H1 (cell line): Measurements from ENCODE around the gene TMEM25. TPM values are rescaled to one million over a fixed set of nuclear protein-coding genes. Genes with fewer than 3 reads are reported as not detected.

ENCODE experiments used
- CTCF ChIA-PET: fragments of 300-600 bp; sonication (Branson Sonifier 250); formaldehyde crosslinking; loops from one replicate; lab custom pipeline; 2021; ENCODE audit not compliant: partially characterized antibody; lab: Charles Lee
- POLR2A ChIA-PET: fragments of 300-600 bp; sonication (Branson Sonifier 250); formaldehyde crosslinking; loops from one replicate; lab custom pipeline; 2021; ENCODE audit warnings: inconsistent platforms; ENCODE audit not compliant: partially characterized antibody; lab: Charles Lee
- DNase-seq, 2 experiments: peaks; one replicate each; pipeline versions ENCODE4 v3.0.0 to v3.0.0-alpha.2; 2010 to 2022; ENCODE audit warnings: low spot score in 2 of 2, low read depth in 1 of 2, mixed read lengths in 1 of 2
- FAIRE-seq: peaks from 2 replicates; lab custom pipeline; 2011; peaks lifted over from hg19 to GRCh38; lab: Jason Lieb, UNC
- H2AFZ ChIP-seq: 2 replicates; pipeline ENCODE4 v1.8.1; 2012; ENCODE audit warnings: low read length, inconsistent platforms
- H2AK5ac ChIP-seq: 2 replicates; pipeline ENCODE4 v1.6.1; 2013; ENCODE audit warnings: low read depth, low read length
- H2BK120ac ChIP-seq: replicated peaks from 2 replicates; pipeline ENCODE3; 2013; ENCODE audit warnings: low read depth, low read length, inconsistent platforms
- H2BK12ac ChIP-seq: 2 replicates; pipeline ENCODE4 v1.6.1; 2013; ENCODE audit warnings: low read depth, low read length
- H2BK15ac ChIP-seq: 2 replicates; pipeline ENCODE4 v1.6.1; 2013; ENCODE audit warnings: low read length
- H2BK20ac ChIP-seq: 2 replicates; pipeline ENCODE4 v1.6.1; 2013; ENCODE audit warnings: low read length
- H2BK5ac ChIP-seq: 2 replicates; pipeline ENCODE4 v1.6.1; 2013; ENCODE audit warnings: low read depth, low read length
- H3K14ac ChIP-seq: 2 replicates; pipeline ENCODE4 v1.6.1; 2013; ENCODE audit warnings: inconsistent platforms; ENCODE audit not compliant: insufficient read length
- H3K18ac ChIP-seq: 2 replicates; pipeline ENCODE4 v1.6.1; 2013; ENCODE audit warnings: low read length; ENCODE audit errors: extremely low read depth
- H3K23ac ChIP-seq: 2 replicates; pipeline ENCODE4 v1.6.1; 2013; ENCODE audit warnings: inconsistent platforms; ENCODE audit not compliant: insufficient read length
- H3K23me2 ChIP-seq: 2 replicates; pipeline ENCODE4 v1.6.1; 2013; ENCODE audit warnings: low read depth, low read length
- H3K27ac ChIP-seq: 2 replicates; pipeline ENCODE4 v1.6.1; 2011; ENCODE audit warnings: low read depth, low read length, inconsistent platforms
- H3K27me3 ChIP-seq, 4 experiments: replicated peaks in 1 of 4; 1 replicate in 1 of 4; 2 replicates in 3 of 4; pipeline versions ENCODE4 v1.6.1 to v1.8.1; 2011 to 2013; ENCODE audit warnings: low read length in 3 of 4, mild to moderate bottlenecking in 3 of 4, inconsistent platforms in 2 of 4, mixed read lengths in 2 of 4, moderate library complexity in 1 of 4; ENCODE audit not compliant: control insufficient read depth in 3 of 4, insufficient read depth in 3 of 4; ENCODE audit errors: extremely low read depth in 1 of 4
- H3K36me3 ChIP-seq, 4 experiments: 2 replicates each; pipeline versions ENCODE4 v1.6.1 to v1.8.1; 2011 to 2013; ENCODE audit warnings: mild to moderate bottlenecking in 4 of 4, low read length in 3 of 4, moderate library complexity in 2 of 4, control low read depth in 1 of 4, inconsistent platforms in 1 of 4; ENCODE audit not compliant: insufficient read depth in 4 of 4, control insufficient read depth in 2 of 4
- H3K4ac ChIP-seq: replicated peaks from 2 replicates; pipeline ENCODE3; 2013; ENCODE audit warnings: low read length, low read depth, mixed read lengths, inconsistent platforms; ENCODE audit not compliant: insufficient read length
- H3K4me1 ChIP-seq, 4 experiments: replicated peaks in 1 of 4; 1 replicate in 1 of 4; 2 replicates in 3 of 4; pipeline versions ENCODE4 v1.6.1 to v1.8.1; 2011 to 2013; ENCODE audit warnings: low read length in 3 of 4, inconsistent platforms in 2 of 4, mixed read lengths in 1 of 4; ENCODE audit not compliant: insufficient read depth in 4 of 4, control insufficient read depth in 3 of 4
- H3K4me2 ChIP-seq, 2 experiments: 2 replicates each; pipeline versions ENCODE4 v1.6.1 to v1.8.1; 2011 to 2013; ENCODE audit warnings: low read depth in 2 of 2, low read length in 2 of 2, control low read depth in 1 of 2, inconsistent platforms in 1 of 2, mild to moderate bottlenecking in 1 of 2; ENCODE audit not compliant: insufficient read depth in 1 of 2
- H3K4me3 ChIP-seq, 4 experiments: fragments of 200-600, 300-600 bp in 1 of 4; sonication (generic), shearing (Covaris generic), sonication (Bioruptor Twin) in 1 of 4; 2 replicates each; pipeline versions ENCODE4 v1.5.1 to v1.8.1; 2011 to 2016; ENCODE audit warnings: low read length in 4 of 4, low read depth in 3 of 4, control low read depth in 2 of 4, inconsistent platforms in 2 of 4, mild to moderate bottlenecking in 2 of 4, mixed read lengths in 1 of 4, moderate library complexity in 1 of 4; ENCODE audit not compliant: insufficient read depth in 2 of 4; ENCODE audit errors: extremely low read depth in 1 of 4
- H3K56ac ChIP-seq: replicated peaks from 2 replicates; pipeline ENCODE3; 2013; ENCODE audit warnings: low read depth, mild to moderate bottlenecking, mixed read lengths, low read length, inconsistent platforms; ENCODE audit not compliant: insufficient read length
- H3K79me1 ChIP-seq: 2 replicates; pipeline ENCODE4 v1.6.1; 2013; ENCODE audit warnings: low read depth, low read length, control low read depth
- H3K79me2 ChIP-seq, 2 experiments: 2 replicates each; pipeline versions ENCODE4 v1.6.1 to v1.8.1; 2012 to 2013; ENCODE audit warnings: low read length in 2 of 2, mild to moderate bottlenecking in 2 of 2, inconsistent platforms in 1 of 2; ENCODE audit not compliant: insufficient read depth in 2 of 2, control insufficient read depth in 1 of 2
- H3K9ac ChIP-seq, 4 experiments: replicated peaks in 1 of 4; 1 replicate in 1 of 4; 2 replicates in 3 of 4; pipeline versions ENCODE4 v1.6.1 to v1.8.1; 2011 to 2013; ENCODE audit warnings: low read depth in 3 of 4, low read length in 3 of 4, control low read depth in 2 of 4, mild to moderate bottlenecking in 2 of 4, moderate library complexity in 2 of 4, inconsistent platforms in 1 of 4; ENCODE audit errors: extremely low read depth in 1 of 4
- H3K9me3 ChIP-seq, 2 experiments: 2 replicates each; pipeline versions ENCODE4 v1.6.1 to v1.8.1; 2012 to 2013; ENCODE audit warnings: mild to moderate bottlenecking in 2 of 2, moderate library complexity in 2 of 2, control low read depth in 1 of 2, inconsistent platforms in 1 of 2, low read depth in 1 of 2, low read length in 1 of 2, mixed read lengths in 1 of 2; ENCODE audit not compliant: insufficient read depth in 2 of 2
- H4K20me1 ChIP-seq, 2 experiments: replicated peaks in 1 of 2; 2 replicates each; pipeline versions ENCODE3 to v1.8.1; 2011 to 2013; ENCODE audit warnings: inconsistent platforms in 2 of 2, low read length in 2 of 2, mild to moderate bottlenecking in 1 of 2; ENCODE audit not compliant: insufficient read depth in 2 of 2, control insufficient read depth in 1 of 2
- H4K5ac ChIP-seq: 2 replicates; pipeline ENCODE4 v1.6.1; 2013; ENCODE audit warnings: low read length, low read depth, mixed read lengths, inconsistent platforms; ENCODE audit not compliant: insufficient read length
- H4K8ac ChIP-seq: 2 replicates; pipeline ENCODE4 v1.8.0; 2013; ENCODE audit warnings: mild to moderate bottlenecking, moderate library complexity, low read length, inconsistent platforms; ENCODE audit not compliant: insufficient read depth; ENCODE audit errors: extremely low read depth
- H4K91ac ChIP-seq: replicated peaks from 2 replicates; pipeline ENCODE3; 2013; ENCODE audit warnings: low read length, mixed read lengths, inconsistent platforms; ENCODE audit not compliant: insufficient read length
- CHD1 ChIP-seq: IDR thresholded peaks from 2 replicates; pipeline ENCODE4 v1.6.1; 2012; ENCODE audit warnings: low read depth, low read length, improper control_type of control experiment
- CTCF ChIP-seq, 3 experiments: IDR thresholded peaks; 1 replicate in 2 of 3; 2 replicates in 1 of 3; pipeline versions ENCODE4 v1.5.1 to v1.6.1; 2011; ENCODE audit warnings: low read length in 3 of 3, mild to moderate bottlenecking in 3 of 3, inconsistent platforms in 2 of 3, low read depth in 1 of 3, moderate library complexity in 1 of 3; ENCODE audit not compliant: insufficient read depth in 1 of 3; ENCODE audit errors: control extremely low read depth in 1 of 3
- E2F6 ChIP-seq: IDR thresholded peaks from 2 replicates; pipeline ENCODE4 v1.6.1; 2012; ENCODE audit warnings: inconsistent platforms
- EZH2 ChIP-seq: fragments of 200-600 bp; sonication (generic); IDR thresholded peaks from 2 replicates; pipeline ENCODE4 v1.7.1; 2012; ENCODE audit warnings: low read depth, mild to moderate bottlenecking, moderate library complexity, low read length, inconsistent platforms; ENCODE audit not compliant: severe bottlenecking
- KDM5A ChIP-seq: fragments of 200-600 bp; IDR thresholded peaks from 2 replicates; pipeline ENCODE4 v1.7.1; 2012; ENCODE audit warnings: mild to moderate bottlenecking, low read length, inconsistent platforms, mixed read lengths
- RAD21 ChIP-seq, 2 experiments: IDR thresholded peaks in 1 of 2; conservative IDR thresholded peaks in 1 of 2; 2 replicates each; pipeline ENCODE4 v1.6.1; 2011; ENCODE audit warnings: low read depth in 2 of 2, low read length in 2 of 2, improper control_type of control experiment in 1 of 2, inconsistent platforms in 1 of 2, mild to moderate bottlenecking in 1 of 2, moderate library complexity in 1 of 2
- SIRT6 ChIP-seq: IDR thresholded peaks from one replicate; pipeline ENCODE4 v1.7.1; 2012; ENCODE audit warnings: low read length, inconsistent platforms
- WGBS, 2 experiments: shearing (Covaris generic) in 1 of 2; methylation state at CpG; one replicate each; pipeline versions ENCODE4 v1.1.6 to v1.1.7; 2013 to 2015; ENCODE audit warnings: low lambda C conversion rate in 2 of 2, mixed read lengths in 2 of 2, inconsistent platforms in 1 of 2, low coverage in 1 of 2, missing lambda C conversion rate in 1 of 2; ENCODE audit not compliant: insufficient replicate concordance in 2 of 2, insufficient coverage in 1 of 2, insufficient read length in 1 of 2; ENCODE audit errors: extremely low coverage in 1 of 2, missing lambda C conversion rate in 1 of 2; 5-methylcytosine and 5-hydroxymethylcytosine counted together
- polyA plus RNA-seq, 7 experiments: library from polyadenylated mRNA; depleted of rRNA in 3 of 7; stranded (reverse) in 5 of 7; unstranded in 2 of 7; fragments of >200 nt in 5 of 7; fragments of 200-250 nt in 2 of 7; gene quantifications; 1 replicate in 5 of 7; 2 replicates in 1 of 7; 4 replicates in 1 of 7; pipeline versions ENCODE4 v1.2.1 to v1.2.3, GENCODE V29; 2011 to 2013; ENCODE audit warnings: missing spikeins in 2 of 7, mixed read lengths in 2 of 7
- total RNA-seq: library from RNA; stranded (reverse); fragmentation: NEBNext Ultra II Directional; extraction: Animal tissue kit (Norgen Biotek cat#: 25700); gene quantifications from 2 replicates; pipeline ENCODE4 v1.2.1, GENCODE V29; 2021

TMEM25 gene
- total and polyA plus RNA-seq, 2 of the 8 experiments (the other 6 are each of a cell fraction or from before 2014, with no cell fraction given), result 18.3 to 26.8 TPM

GRCh38 chr11:118522571-118523072 is 8.4 kb upstream of the TMEM25 start:
- no peak overlapping the region for H3K18ac ChIP-seq
- TF ChIP-seq CTCF (IDR thresholded peaks at IDR 0.05; ENCODE audit: control extremely low read depth in 1 of 3, insufficient read depth in 1 of 3, low read depth in 1 of 3, low read length in 3 of 3) (peak; percentile 38 to 58 (median 51)), EZH2 (no peak), E2F6 (no peak), RAD21 (IDR thresholded peaks at IDR 0.05 in 1 of 2, conservative IDR thresholded peaks at IDR 0.05 in 1 of 2; ENCODE audit: low read depth in 2 of 2, low read length in 2 of 2) (peak; percentile 39 to 47; a peak in 3 of 4 replicates), CHD1 (no peak), KDM5A (no peak), SIRT6 (no peak)
- no peak for DNase-seq
- no peak overlapping the region for H3K23ac ChIP-seq
- H3K27ac ChIP-seq, result no peak overlapping the region
- no peak overlapping the region for H2BK12ac ChIP-seq
- no peak overlapping the region for H2BK120ac ChIP-seq
- 89% methylated on average over 6 of the region's 6 CpGs; no CpG with 5 or more reads in 1 of the 2 experiments for WGBS, 2 experiments
- no peak overlapping the region for H2BK20ac ChIP-seq
- H3K4me2 ChIP-seq, result no peak overlapping the region
- H3K56ac ChIP-seq, result no peak overlapping the region
- no peaks in the 10 kb centered on the region for H3K9me3 ChIP-seq
- H2AFZ ChIP-seq, result no peak overlapping the region
- H3K4me3 ChIP-seq, result no peak overlapping the region
- H3K23me2 ChIP-seq, result no peaks in the 10 kb centered on the region
- no peak overlapping the region for H4K8ac ChIP-seq
- no peaks in the 10 kb centered on the region for H3K27me3 ChIP-seq
- no peaks in the 10 kb centered on the region for H3K79me1 ChIP-seq
- H3K14ac ChIP-seq, result no peak overlapping the region
- ChIA-PET POLR2A (interaction anchor here (1.1 kb wide), 1 partner anchor 37 kb away, joined by 3 read pairs; no protein-coding TSS in a partner anchor), CTCF (interaction anchor here (0.5 to 1.2 kb wide), 5 partner anchors 13 to 53 kb away, joined by 3 read pairs; no protein-coding TSS in a partner anchor)
- no peak overlapping the region for H2AK5ac ChIP-seq
- H2BK5ac ChIP-seq, result no peak overlapping the region
- no peak overlapping the region for H3K9ac ChIP-seq
- H4K5ac ChIP-seq, result no peak overlapping the region
- H3K4me1 ChIP-seq, result no peaks in the 10 kb centered on the region
- H3K79me2 ChIP-seq, result no peaks in the 10 kb centered on the region
- H3K4ac ChIP-seq, result no peak overlapping the region
- peaks cover 0 to 7% of the 10 kb centered on the region in 2 experiments for H4K20me1 ChIP-seq
- H3K36me3 ChIP-seq, result peaks cover 9 to 63% (median 57%) of the 10 kb centered on the region in 4 experiments
- no peak overlapping the region for H4K91ac ChIP-seq
- no peak for FAIRE-seq
- H2BK15ac ChIP-seq, result no peak overlapping the region
